ENCODE results near the gene U2AF2.

U2AF2 gene

GRCh38 chr19:55687281-55688201, 32.7 kb downstream of the U2AF2 start:
- H3K4me1 ChIP-seq (ENCODE audit: insufficient read depth, low read length): no peaks in the 10 kb centered on the region
- no peaks in the 10 kb centered on the region; the same call in 1 of the 2 replicates for H3K36me3 ChIP-seq (ENCODE audit: insufficient read depth, low read length)
- H3K9me3 ChIP-seq (ENCODE audit: control insufficient read depth, insufficient read depth, low read length): no peaks in the 10 kb centered on the region
- no peak overlapping the region for H3K9ac ChIP-seq (ENCODE audit: low read depth, low read length)

DNA sequence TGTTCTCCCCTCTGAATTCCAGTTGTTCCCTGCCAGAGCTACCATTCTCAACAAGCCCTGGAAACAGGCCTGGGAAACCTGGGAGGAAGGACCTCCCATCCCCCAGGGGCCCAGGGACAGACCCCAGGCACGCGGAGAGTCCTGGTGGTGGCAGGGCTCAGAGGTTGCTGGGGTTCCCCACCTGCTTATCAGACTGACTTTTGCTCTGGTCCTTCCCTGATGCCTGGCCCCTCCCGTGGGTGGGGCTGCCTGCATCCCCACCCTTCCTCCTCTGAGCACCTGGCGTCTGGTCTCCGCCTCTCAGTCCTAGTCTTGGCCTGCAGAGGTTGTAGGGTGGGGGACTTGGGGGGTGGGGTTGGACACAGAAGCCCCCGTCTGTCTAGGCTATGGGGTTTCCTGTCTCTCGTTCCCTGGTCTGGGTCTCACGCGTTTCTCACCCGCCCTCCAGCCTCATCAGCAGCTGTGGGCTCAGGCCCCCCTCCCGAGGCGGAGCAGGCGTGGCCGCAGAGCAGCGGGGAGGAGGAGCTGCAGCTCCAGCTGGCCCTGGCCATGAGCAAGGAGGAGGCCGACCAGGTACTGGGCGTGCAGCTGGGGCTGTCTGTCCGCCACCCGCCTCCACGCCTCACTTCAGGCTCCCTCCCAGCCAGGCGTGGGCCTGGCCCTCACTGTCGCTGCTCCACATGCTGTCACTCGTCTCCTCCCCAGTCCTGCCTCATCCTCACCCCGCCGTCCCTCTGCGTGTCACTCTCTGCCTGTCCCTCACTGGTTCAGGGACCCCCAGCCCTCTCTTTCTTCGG, 33.8 kb downstream of the U2AF2 start:
- no peak overlapping the region for H3K9ac ChIP-seq (ENCODE audit: low read depth, low read length)
- H3K36me3 ChIP-seq (ENCODE audit: insufficient read depth, low read length): no peaks in the 10 kb centered on the region; the same call in 1 of the 2 replicates
- no peaks in the 10 kb centered on the region for H3K9me3 ChIP-seq (ENCODE audit: control insufficient read depth, insufficient read depth, low read length)
- no peaks in the 10 kb centered on the region for H3K4me1 ChIP-seq (ENCODE audit: insufficient read depth, low read length)

- H3K9ac ChIP-seq (ENCODE audit: low read depth, low read length): no peak overlapping the region
- H3K4me1 ChIP-seq (ENCODE audit: insufficient read depth, low read length): no peaks in the 10 kb centered on the region
- H3K9me3 ChIP-seq (ENCODE audit: control insufficient read depth, insufficient read depth, low read length): no peaks in the 10 kb centered on the region
- H3K36me3 ChIP-seq (ENCODE audit: insufficient read depth, low read length): no peaks in the 10 kb centered on the region; the same call in 1 of the 2 replicates
Measured at GRCh38 chr19:55689411-55690108, 34.7 kb downstream of the U2AF2 start.

- Histone ChIP-seq H3K36me3 (ENCODE audit: insufficient read depth, low read length) (no peaks in the 10 kb centered on the region; the same call in 1 of the 2 replicates), H3K9ac (ENCODE audit: low read depth, low read length) (no peak overlapping the region), H3K9me3 (ENCODE audit: control insufficient read depth, insufficient read depth, low read length) (no peaks in the 10 kb centered on the region), H3K4me1 (ENCODE audit: insufficient read depth, low read length) (no peaks in the 10 kb centered on the region)
Measured at GRCh38 chr19:55690109-55690768, 35.4 kb downstream of the U2AF2 start.

DNA sequence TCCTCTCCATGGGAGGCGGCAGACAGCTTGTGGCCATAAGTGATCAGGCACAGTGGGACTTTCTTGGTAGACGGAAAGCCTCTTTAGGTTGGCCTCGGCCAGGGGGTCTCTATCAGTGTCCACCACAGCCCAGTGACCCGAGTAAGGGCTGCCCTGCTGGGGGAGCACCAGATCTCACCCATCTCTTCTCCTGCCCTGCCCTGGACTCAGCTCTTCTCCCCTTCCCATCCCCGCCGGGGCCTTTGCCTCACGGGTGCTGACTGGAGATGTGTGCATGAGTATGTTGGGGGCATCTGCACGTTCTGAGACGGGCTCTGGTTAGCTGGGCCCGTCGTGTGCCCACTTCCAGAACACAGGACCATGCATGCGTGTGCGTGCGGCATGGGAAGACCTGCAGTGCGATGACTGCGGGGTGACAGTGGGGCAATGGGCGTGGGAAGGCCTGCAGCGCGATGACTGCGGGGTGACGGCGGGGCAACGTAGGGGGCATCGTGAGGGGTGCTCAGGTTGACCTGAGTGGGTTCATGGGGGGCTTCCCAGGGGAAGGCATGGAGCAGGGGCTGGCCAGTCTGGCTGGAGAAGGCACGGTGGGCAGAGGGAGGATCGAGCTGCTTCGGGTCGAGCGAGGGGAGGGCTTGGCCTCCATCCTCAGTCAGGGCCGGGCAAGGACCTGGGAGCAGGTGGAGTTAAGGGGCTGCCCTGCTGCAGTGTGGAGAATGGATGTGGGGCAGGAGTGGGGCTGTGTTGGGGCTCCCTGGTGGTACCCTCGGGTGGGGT, 36.1 kb downstream of the U2AF2 start:
- H3K9me3 ChIP-seq (ENCODE audit: control insufficient read depth, insufficient read depth, low read length): no peaks in the 10 kb centered on the region
- H3K4me1 ChIP-seq (ENCODE audit: insufficient read depth, low read length): no peaks in the 10 kb centered on the region
- H3K36me3 ChIP-seq (ENCODE audit: insufficient read depth, low read length): no peaks in the 10 kb centered on the region; the same call in 1 of the 2 replicates
- H3K9ac ChIP-seq (ENCODE audit: low read depth, low read length): no peak overlapping the region

GRCh38 chr19:55691561-55692481, 37.0 kb downstream of the U2AF2 start:
- Histone ChIP-seq H3K9me3 (ENCODE audit: control insufficient read depth, insufficient read depth, low read length) (no peaks in the 10 kb centered on the region), H3K36me3 (ENCODE audit: insufficient read depth, low read length) (no peaks in the 10 kb centered on the region), H3K9ac (ENCODE audit: low read depth, low read length) (no peak overlapping the region), H3K4me1 (ENCODE audit: insufficient read depth, low read length) (no peaks in the 10 kb centered on the region)

DNA sequence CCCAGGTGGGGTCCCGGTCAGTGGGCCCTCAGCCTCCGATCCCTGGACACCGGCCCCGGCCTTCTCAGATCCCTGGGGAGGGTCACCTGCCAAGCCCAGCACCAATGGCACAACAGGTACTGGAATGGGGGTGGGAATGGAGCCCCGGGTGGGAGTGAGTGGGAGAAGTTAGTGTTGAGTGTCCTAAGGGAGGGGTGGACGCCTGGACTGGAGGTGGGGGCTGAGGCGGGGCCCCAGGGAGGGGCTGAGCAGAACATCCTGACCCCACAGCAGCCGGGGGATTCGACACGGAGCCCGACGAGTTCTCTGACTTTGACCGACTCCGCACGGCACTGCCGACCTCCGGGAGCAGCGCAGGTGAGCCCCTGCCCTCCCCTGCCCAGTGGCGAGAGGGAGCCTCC, 37.8 kb downstream of the U2AF2 start:
- Histone ChIP-seq H3K9ac (ENCODE audit: low read depth, low read length) (no peak overlapping the region), H3K36me3 (ENCODE audit: insufficient read depth, low read length) (no peaks in the 10 kb centered on the region), H3K4me1 (ENCODE audit: insufficient read depth, low read length) (no peaks in the 10 kb centered on the region), H3K9me3 (ENCODE audit: control insufficient read depth, insufficient read depth, low read length) (no peaks in the 10 kb centered on the region)

DNA sequence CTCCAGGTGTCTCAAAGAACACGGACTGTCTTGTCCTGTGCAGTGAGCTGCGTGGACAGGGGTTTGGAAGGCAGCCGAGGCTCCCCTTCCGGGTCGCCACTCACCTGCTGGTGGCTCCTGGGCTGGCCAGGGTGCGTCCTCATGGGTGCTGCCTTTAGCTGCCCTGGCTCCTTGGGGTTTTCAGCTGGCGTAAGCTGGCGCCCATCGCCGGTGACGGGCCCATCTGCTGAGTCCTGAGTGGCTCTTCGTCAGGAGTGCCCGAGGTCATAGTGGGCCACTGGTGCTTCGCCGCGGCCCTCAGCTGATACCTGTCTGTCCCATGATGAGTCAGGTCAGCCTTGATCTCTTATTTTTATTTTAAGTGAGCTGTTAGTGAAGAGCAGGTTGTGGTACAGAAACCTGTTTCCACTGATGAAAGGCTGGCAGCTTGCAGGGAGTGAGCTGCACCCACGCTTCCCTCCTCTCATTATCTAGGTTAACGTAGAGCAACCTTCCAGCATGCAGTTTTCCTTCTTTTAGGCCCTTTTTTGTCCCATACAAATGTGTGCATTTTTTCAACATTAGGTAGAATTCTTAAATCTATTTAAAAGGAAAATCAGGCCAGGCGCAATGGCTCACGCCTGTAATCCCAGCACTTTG, 38.6 kb downstream of the U2AF2 start:
- H3K4me1 ChIP-seq (ENCODE audit: insufficient read depth, low read length): no peaks in the 10 kb centered on the region
- H3K9ac ChIP-seq (ENCODE audit: low read depth, low read length): no peak overlapping the region
- no peaks in the 10 kb centered on the region for H3K36me3 ChIP-seq (ENCODE audit: insufficient read depth, low read length)
- H3K9me3 ChIP-seq (ENCODE audit: control insufficient read depth, insufficient read depth, low read length): no peaks in the 10 kb centered on the region

DNA sequence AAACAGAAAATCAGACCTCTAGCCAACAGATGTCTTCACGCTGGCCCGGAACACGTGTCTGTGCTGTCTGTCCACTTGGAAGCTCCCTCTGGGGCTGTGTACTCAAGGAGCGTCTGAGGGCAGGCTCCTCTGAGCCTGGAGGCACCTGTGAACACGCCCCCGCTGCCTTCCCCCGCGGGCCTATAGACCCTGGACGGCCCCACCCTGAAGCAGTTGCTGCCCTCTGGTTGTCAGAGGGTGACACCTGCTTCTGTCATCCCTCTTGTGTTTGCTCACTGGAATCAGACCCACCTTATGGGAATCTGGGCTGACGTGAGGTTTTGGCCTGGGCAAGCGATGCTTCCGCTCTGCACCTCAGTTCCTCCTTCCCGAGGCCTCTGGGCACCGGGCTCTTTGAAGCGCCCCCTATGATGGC, 39.4 kb downstream of the U2AF2 start:
- no peak overlapping the region for H3K9ac ChIP-seq (ENCODE audit: low read depth, low read length)
- no peaks in the 10 kb centered on the region for H3K36me3 ChIP-seq (ENCODE audit: insufficient read depth, low read length)
- no peaks in the 10 kb centered on the region for H3K9me3 ChIP-seq (ENCODE audit: control insufficient read depth, insufficient read depth, low read length)
- no peaks in the 10 kb centered on the region for H3K4me1 ChIP-seq (ENCODE audit: insufficient read depth, low read length)

DNA sequence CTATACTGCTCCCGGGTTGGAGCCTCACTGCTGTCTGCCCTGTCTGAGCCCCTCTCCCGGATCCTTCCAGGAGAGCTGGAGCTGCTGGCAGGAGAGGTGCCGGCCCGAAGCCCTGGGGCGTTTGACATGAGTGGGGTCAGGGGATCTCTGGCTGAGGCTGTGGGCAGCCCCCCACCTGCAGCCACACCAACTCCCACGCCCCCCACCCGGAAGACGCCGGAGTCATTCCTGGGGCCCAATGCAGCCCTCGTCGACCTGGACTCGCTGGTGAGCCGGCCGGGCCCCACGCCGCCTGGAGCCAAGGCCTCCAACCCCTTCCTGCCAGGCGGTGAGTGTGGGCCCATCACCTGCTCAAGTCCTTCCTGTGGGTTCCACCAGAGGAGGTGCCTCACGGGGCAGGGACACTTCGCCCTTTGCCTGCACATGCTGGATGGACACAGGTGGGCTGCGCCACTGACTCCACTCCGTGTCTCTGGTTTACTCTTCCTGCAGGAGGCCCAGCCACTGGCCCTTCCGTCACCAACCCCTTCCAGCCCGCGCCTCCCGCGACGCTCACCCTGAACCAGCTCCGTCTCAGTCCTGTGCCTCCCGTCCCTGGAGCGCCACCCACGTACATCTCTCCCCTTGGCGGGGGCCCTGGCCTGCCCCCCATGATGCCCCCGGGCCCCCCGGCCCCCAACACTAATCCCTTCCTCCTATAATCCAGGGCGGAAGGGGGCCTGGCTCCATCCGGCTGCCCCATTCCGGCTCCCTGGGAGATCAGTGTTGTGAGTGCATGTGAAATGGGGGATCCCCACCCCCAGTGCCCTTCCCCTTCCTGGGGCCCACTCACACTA, 40.0 kb downstream of the U2AF2 start:
- Histone ChIP-seq H3K36me3 (ENCODE audit: insufficient read depth, low read length) (no peaks in the 10 kb centered on the region), H3K4me1 (ENCODE audit: insufficient read depth, low read length) (no peaks in the 10 kb centered on the region)

GRCh38 chr19:55695511-55696290, 40.9 kb downstream of the U2AF2 start:
- Histone ChIP-seq H3K9me3 (ENCODE audit: control insufficient read depth, insufficient read depth, low read length) (no peaks in the 10 kb centered on the region), H3K9ac (ENCODE audit: low read depth, low read length) (no peak overlapping the region), H3K4me1 (ENCODE audit: insufficient read depth, low read length) (no peaks in the 10 kb centered on the region), H3K36me3 (ENCODE audit: insufficient read depth, low read length) (no peaks in the 10 kb centered on the region)

More for the DNA sequence above, 40.0 kb downstream of the U2AF2 start:
- Histone ChIP-seq H3K9ac (ENCODE audit: low read depth, low read length) (no peak overlapping the region), H3K9me3 (ENCODE audit: control insufficient read depth, insufficient read depth, low read length) (no peaks in the 10 kb centered on the region)
